ENCODE results near the gene TMEM17. TPM values are rescaled to one million over a fixed set of nuclear protein-coding genes. Genes with fewer than 3 reads are reported as not detected.

Gene TMEM17
- total RNA-seq, 1 donor from 2014 or later, result 0.50 TPM

GRCh38 chr2:62474176-62474575 is 31.8 kb downstream of the TMEM17 start:
- peak; percentile 62 for ATAC-seq
- DNase-seq (ENCODE audit: low spot score), result no peak

DNA sequence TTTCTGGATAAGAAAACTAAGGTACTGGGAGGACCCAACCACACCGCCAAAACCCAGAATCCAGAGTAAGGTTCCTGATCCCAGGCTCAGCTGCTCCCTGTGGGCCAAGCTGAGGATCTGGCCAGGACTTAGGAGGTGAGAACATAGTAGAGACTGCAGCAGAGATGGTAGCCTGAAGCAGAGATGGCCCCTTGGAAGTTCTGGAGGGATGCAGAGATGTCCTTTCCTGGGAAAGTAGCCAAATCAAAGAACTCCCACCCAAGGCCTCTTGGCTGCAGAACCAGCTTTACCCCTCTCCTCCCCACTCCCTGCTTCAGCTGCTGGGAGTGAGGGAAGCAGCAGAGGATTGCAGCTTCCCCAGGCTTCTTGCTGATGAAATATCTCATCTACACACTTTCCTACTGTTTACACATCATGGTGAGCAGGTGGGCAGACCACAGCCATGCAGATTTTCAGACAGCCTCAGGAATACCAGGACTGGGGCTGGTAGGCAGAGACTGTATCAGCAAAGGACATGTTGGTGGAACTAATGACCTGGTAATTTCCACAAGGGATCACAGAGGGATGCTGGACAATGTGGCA is 32.7 kb downstream of the TMEM17 start:
- DNase-seq (ENCODE audit: low spot score) (no peak), ATAC-seq (no peak)

- ATAC-seq (no peak), DNase-seq (ENCODE audit: low spot score) (no peak)
Measured at GRCh38 chr2:62472312-62472711, 33.7 kb downstream of the TMEM17 start.

- DNase-seq (ENCODE audit: low spot score) (no peak), ATAC-seq (no peak)
Measured at GRCh38 chr2:62471816-62472215, 34.2 kb downstream of the TMEM17 start.

- no peak for ATAC-seq
- no peak for DNase-seq (ENCODE audit: low spot score)
Measured at GRCh38 chr2:62471404-62471803, 34.6 kb downstream of the TMEM17 start.

DNA sequence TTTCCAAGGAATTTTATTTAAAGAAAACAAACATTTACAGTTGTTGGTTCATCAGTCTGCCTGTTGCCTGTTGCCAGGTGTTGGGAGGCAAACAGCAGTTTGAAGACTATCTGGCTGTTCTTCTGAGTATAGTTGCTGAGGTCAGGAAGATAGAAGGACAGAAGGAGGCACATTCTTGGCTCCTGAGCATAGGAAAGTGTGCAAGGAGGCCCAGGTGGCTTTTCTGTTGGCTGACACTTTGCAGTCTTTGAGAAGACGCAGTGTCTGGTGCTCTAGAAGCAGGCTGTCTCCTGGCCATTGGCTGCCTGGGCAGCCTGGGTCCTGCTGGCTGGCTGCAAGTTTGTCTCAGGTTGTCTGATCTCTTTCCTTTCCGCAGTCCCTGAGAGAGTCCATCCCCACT is 36.4 kb downstream of the TMEM17 start:
- no peak for ATAC-seq
- no peak for DNase-seq (ENCODE audit: low spot score)

DNA sequence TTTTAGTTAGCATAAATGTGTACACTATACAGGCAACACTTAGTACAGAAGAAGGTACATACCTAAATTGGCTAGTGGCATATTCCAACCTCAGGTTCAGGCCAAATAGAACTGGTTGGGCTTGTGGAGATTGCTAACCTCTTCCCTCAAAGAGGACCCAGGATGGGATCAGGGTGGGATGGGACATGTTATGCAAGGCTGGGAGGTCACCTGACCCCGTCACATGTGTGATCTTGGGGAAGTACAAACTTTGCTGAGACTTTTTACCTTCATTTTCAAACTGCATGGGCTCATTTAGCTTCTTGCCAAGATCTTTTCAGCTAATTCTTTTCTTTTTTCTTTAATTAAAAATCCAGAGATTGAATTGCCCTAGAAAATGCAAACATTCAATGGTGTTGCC is 36.9 kb downstream of the TMEM17 start:
- no peak for ATAC-seq
- DNase-seq (ENCODE audit: low spot score), result no peak

GRCh38 chr2:62467475-62468321 is 38.3 kb downstream of the TMEM17 start:
- DNase-seq (ENCODE audit: low spot score) (peak; percentile 70), ATAC-seq (peak; percentile 70)

DNA sequence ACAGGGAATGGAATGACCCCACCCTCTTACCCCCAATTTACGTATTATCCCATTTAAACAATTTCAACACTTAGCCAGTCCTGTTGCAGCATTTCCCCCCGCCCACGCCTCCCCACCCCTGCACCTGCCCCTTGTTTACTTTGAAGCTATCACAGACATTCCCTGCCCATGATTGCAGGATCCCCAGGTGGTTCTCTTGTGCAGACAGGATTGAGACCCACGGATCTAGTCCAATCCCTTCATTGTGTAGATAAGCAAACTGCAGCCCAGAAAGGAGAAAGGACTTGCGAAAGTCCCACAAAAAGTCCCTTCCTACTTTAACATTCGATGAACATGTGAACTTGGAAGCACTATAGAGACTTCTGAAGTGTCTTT is 38.9 kb downstream of the TMEM17 start:
- ATAC-seq, result peak; percentile 67

DNA sequence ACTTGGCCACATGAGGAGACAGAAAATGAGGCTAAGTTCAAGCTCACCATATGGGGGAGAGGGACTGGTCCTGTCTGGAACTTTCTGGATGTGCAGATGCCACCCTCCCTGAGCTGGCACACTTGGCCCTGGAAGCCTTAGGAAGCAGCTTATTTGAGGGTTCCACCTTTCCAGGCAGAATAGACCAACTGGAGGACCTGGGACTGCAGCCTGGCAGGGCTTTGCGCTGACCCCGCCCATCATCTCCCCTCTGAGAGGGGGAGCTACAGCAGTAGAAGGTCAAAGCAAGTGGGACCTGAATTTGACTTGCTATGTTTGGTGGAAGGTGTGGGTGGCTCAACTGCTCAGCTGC is 39.5 kb downstream of the TMEM17 start:
- DNase-seq (ENCODE audit: low spot score) (no peak), ATAC-seq (no peak)

More for the DNA sequence above, 38.9 kb downstream of the TMEM17 start:
- peak; percentile 78 for DNase-seq (ENCODE audit: low spot score)

- ATAC-seq, result no peak
- DNase-seq (ENCODE audit: low spot score), result no peak
Measured at GRCh38 chr2:62465741-62466502, 40.1 kb downstream of the TMEM17 start.

DNA sequence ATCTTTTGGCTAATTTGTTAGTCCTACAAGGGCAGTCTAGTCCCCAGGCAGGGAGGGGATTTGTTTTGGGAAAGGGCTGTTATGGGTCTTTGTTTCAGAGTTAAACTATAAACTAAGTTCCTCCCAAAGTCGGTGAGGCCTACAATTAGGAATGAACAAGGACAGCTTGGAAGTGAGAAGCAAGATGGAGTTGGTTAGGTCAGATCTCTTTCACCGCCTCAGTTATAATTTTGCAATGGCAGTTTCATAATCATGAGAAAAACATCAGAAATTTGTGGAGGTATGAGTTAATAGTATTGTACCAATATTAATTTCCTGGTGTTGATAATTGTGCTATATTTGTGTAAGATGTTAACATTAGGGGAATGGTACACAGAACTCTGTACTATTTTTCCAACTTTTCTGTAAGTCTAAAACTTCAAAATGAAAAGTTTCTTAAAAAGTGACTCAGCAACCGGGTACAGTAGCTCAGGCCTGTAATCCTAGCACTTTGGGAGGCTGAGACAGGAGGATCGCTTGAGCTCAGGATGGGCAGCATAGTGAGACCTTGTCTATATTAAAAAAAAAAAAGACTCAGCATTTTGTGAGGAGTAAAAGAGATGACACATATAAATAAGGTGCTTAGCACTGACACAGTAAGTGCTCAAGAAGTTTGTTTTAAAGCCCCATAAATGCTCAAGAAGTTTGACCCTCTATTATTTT is 40.8 kb downstream of the TMEM17 start:
- ATAC-seq, result no peak
- no peak for DNase-seq (ENCODE audit: low spot score)

GRCh38 chr2:62464221-62465007 is 41.6 kb downstream of the TMEM17 start:
- DNase-seq (ENCODE audit: low spot score) (no peak), ATAC-seq (no peak)

DNA sequence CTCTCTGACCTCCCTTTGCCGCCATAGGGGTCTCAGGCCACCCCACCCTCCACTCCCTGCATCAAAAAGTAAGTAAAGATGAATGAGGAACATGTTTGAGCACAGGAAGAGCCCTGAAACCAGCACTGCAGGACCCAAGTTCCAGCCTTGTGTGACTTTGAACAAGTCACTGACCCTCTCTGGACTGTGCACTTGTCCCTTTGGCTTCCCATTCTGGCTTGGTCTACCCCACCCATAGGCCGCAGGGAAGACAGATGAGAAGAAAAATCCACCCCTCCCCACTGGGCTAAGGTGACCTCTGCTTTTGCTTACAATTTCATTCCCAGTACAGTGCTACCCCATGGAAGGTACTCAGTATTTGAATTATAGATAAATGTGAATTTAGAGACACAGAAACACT is 43.8 kb downstream of the TMEM17 start:
- peak; percentile 69 for ATAC-seq

DNA sequence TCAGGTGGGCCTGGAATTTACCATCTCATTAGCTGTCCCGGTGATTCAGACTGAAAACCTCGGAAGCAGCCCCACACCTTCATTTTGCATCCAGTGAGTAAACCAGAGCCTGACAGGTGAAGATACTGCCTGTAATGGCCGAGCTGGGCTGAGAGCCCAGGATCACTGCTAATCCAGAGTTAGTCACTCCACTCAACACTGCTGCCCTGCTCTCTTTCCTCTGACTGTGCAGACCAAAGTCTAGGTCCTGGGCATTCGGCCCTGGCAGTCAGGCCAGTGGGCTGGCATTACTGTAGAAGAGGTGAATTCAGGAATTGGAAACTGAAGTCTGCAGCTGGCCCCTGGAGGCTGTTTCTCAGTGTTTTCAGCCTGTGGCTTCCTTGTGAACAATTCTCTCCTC is 44.3 kb downstream of the TMEM17 start:
- ATAC-seq (peak; percentile 78), DNase-seq (ENCODE audit: low spot score) (peak; percentile 95)

More for the DNA sequence above, 43.8 kb downstream of the TMEM17 start:
- DNase-seq (ENCODE audit: low spot score), result peak; percentile 77

DNA sequence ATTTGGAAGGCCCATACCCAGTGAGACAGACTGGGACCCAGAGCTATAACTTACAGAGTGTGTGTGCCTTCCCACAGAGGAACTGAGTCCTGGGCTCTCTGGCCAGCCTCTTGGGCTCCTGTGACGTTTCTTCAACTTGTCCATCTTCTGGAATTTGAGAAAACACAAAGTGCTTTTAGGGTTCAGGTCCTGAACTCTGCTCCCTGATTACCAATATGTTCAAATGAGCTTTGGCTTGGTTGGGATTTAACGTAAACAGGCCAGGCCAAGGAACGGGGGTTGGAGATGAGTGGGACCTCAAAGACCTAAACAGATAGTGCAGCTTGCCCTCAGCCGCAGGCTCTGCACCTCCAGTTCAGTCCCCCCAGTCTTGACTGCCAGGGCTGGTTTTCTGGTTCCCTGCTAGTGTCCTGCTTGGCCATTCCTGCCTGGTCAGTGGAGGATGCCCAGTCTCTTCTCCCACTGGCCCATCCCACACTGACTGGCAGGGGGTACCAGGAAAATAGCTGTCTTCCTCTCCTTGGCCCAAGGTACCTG is 44.9 kb downstream of the TMEM17 start:
- ATAC-seq (no peak), DNase-seq (ENCODE audit: low spot score) (no peak)

DNA sequence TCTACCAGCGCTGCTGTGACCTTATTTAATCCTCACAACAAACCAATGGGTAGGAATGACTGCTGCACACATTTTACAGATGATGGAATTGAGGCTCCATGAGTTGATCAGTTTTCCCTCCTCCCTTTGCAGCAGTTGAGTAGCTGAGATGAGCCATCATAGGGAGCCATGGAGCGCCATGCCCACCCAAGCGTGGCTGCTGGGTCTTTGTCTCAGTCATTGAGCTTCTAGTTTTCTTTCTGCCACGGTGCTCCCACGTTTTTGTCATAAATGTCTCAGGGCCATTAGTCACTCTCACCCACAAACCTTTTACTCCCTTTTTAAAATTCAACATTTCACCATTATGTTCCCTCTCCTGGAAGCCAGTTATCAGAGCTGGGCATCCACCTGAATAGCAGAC is 45.8 kb downstream of the TMEM17 start:
- no peak for ATAC-seq
- DNase-seq (ENCODE audit: low spot score), result no peak

GRCh38 chr2:62459672-62460071 is 46.3 kb downstream of the TMEM17 start:
- ATAC-seq (no peak), DNase-seq (ENCODE audit: low spot score) (no peak)

- no peak for ATAC-seq
Measured at GRCh38 chr2:62459106-62459505, 46.9 kb downstream of the TMEM17 start.

GRCh38 chr2:62458671-62459081 is 47.3 kb downstream of the TMEM17 start:
- DNase-seq (ENCODE audit: low spot score) (no peak), ATAC-seq (no peak)

More at GRCh38 chr2:62459106-62459505, 46.9 kb downstream of the TMEM17 start:
- DNase-seq (ENCODE audit: low spot score), result no peak

Data from left lobe of liver (tissue), 2 donors.